ENCODE results near the gene WNT6. TPM values are rescaled to one million over a fixed set of nuclear protein-coding genes. Genes with fewer than 3 reads are reported as not detected.

Gene WNT6
- total and polyA plus RNA-seq, 8 donors, result 0.07 TPM; not detected in 7

DNA sequence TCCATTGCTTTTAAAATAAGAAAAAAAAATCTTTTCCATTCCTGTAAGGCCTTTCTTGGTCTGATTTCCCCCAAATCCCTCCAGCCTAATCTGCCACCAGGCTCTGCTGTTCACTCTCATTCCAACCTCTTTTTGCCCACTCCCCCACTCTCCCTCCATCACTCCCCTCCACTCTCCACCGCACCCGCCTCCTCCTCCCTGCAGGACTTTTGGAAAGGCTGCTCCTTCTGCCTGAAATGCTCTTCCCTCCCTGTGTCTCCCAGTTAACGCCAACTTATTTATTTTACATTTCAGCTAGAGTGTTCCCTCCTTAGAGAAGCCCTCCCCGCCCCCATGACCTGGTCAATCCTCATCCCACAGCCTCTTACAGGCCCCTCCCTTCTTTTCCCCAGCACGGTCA lies 4.7 kb upstream of the WNT6 start:
- no peak for ATAC-seq
- H3K27ac ChIP-seq, result no peak overlapping the region
- TF ChIP-seq, protein P1, sequence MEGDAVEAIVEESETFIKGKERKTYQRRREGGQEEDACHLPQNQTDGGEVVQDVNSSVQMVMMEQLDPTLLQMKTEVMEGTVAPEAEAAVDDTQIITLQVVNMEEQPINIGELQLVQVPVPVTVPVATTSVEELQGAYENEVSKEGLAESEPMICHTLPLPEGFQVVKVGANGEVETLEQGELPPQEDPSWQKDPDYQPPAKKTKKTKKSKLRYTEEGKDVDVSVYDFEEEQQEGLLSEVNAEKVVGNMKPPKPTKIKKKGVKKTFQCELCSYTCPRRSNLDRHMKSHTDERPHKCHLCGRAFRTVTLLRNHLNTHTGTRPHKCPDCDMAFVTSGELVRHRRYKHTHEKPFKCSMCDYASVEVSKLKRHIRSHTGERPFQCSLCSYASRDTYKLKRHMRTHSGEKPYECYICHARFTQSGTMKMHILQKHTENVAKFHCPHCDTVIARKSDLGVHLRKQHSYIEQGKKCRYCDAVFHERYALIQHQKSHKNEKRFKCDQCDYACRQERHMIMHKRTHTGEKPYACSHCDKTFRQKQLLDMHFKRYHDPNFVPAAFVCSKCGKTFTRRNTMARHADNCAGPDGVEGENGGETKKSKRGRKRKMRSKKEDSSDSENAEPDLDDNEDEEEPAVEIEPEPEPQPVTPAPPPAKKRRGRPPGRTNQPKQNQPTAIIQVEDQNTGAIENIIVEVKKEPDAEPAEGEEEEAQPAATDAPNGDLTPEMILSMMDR (IDR thresholded peaks at IDR 0.05), result no peak
- peaks cover 37 to 98% of the 10 kb centered on the region in 2 donors for H3K27me3 ChIP-seq
- H3K36me3 ChIP-seq, result no peaks in the 10 kb centered on the region
- no peak for DNase-seq
- H3K4me3 ChIP-seq, result no peak overlapping the region
- H3K9me3 ChIP-seq, result no peaks in the 10 kb centered on the region
- intact Hi-C loops (cut with DNase I), result no loop called here
- peaks cover 0 to 10% of the 10 kb centered on the region in 2 donors for H3K4me1 ChIP-seq

DNA sequence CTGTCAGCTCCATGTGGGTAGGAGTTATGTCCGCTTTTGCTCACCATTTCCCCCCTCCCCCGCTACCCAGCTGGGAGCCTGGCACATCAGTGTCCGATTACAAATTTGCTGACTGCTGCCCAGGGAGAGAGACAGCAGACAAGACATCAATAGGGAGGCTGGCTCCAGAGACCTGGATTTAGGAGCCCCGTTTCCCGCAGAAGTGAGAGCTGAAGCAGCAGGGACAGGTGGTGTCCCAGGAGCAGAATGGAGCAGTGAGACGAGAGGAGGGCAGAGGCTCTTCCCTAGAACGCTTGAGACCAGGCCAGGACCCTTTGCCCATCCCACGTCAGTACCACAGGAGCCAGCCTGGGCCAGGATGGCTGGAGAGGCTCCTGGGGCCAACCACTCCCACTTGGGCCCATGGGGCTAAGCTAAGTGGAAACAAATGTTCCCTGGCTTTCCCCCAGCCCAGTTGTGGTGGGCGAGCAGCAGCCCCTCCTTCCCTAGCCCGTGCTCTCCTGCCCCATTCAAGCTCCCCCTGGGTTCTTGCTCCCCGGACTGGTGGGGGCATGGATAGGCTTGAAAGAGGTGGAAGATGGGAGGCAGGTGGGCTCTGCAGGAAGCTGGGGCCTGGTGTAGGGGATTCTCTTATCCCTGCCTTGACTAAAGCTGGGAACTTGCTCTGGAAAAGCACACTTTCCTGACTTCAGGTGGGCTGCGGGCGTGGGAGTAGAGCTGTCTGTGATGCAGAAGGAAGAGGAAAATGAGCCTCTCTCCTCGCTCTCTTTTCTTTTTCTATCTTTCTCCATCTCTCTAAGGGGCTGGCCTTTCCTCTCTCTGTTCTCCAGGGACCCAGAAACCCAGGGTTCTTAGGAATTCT lies 4.1 kb upstream of the WNT6 start:
- intact Hi-C loops (cut with DNase I), result no loop called here
- Histone ChIP-seq H3K9me3 (no peaks in the 10 kb centered on the region), H3K27ac (no peak overlapping the region), H3K4me1 (peaks cover 7 to 17% of the 10 kb centered on the region in 2 donors), H3K36me3 (no peaks in the 10 kb centered on the region), H3K27me3 (peaks cover 43 to 98% of the 10 kb centered on the region in 2 donors), H3K4me3 (no peak overlapping the region)
- no peak for DNase-seq
- TF ChIP-seq, protein P1 (IDR thresholded peaks at IDR 0.05), result no peak
- ATAC-seq, result no peak

DNA sequence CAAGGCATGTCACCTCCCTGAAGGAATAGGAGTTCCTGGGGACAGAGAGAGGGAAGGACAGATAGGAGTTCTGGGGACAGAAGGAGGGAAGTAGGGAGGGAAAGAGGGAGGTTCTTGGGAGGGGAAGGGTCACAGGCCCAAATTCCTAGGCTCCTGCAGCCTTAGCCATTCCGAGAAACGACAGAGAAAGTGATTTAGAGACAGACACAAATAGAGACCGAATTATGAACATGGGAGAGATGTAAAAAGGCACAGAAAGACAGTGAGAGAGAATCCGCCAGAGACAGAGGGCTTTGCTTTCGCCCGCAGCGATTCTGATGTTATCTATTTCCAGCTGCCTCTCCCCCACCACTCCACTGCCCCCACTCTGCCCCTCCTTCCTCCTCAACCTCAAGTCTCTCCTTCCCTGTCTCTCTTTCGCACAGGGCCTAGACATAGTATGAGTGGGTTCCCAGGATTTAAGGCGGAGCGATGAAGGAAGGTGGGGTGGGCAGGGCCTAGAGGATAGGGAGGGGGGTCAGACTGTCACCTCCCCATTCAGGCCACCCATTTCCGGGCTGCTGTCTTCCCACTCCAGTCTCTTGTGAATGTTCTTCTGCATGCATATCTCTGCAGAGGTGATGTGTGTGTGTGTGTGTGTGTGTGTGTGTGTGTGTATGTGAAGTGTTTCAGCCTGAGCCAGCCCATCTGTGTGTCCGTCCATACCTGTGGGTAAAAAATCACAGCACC lies 3.3 kb upstream of the WNT6 start:
- no peaks in the 10 kb centered on the region for H3K9me3 ChIP-seq
- H3K36me3 ChIP-seq, result no peaks in the 10 kb centered on the region
- ATAC-seq (no peak), DNase-seq (no peak)
- TF ChIP-seq, protein P1 (IDR thresholded peaks at IDR 0.05), result no peak
- peaks cover 51 to 99% of the 10 kb centered on the region in 2 donors for H3K27me3 ChIP-seq
- intact Hi-C loops (cut with DNase I), result no loop called here
- peaks cover 9 to 20% of the 10 kb centered on the region in 2 donors for H3K4me1 ChIP-seq
- no peak overlapping the region for H3K4me3 ChIP-seq
- no peak overlapping the region for H3K27ac ChIP-seq

DNA sequence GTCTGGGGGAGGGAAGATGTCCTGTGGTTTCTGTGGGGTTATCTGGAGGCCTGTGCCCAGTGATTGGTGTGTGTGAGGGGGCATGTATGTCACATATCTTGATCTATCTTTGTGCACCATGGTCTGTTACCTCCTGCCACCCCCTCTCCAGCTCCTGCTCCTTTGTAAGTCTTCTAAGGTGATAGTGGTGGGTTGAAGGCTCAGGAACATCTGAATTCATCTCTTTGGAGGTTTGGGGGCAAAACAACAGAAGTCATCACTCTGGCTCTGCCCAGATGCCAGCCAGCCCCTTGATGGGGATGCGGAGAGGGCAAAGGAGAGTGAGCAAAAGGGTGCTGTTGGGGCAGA lies 2.7 kb upstream of the WNT6 start:
- H3K9me3 ChIP-seq, result no peaks in the 10 kb centered on the region
- ATAC-seq (no peak), DNase-seq (no peak)
- TF ChIP-seq, protein P1 (IDR thresholded peaks at IDR 0.05), result no peak
- no peak overlapping the region for H3K4me3 ChIP-seq
- H3K4me1 ChIP-seq, result peaks cover 9 to 20% of the 10 kb centered on the region in 2 donors
- H3K27ac ChIP-seq, result no peak overlapping the region
- H3K27me3 ChIP-seq, result peaks cover 57 to 99% of the 10 kb centered on the region in 2 donors
- intact Hi-C loops (cut with DNase I), result no loop called here
- no peaks in the 10 kb centered on the region for H3K36me3 ChIP-seq
